Activated CD4-positive, CD25-positive, alpha-beta regulatory T cell (primary cell): Measurements from ENCODE around the gene KISS1R.

Experiments
- DNase-seq, 4 experiments: peaks; one replicate each; lab custom pipeline; 2025; lab: John Stamatoyannopoulos, UW

Gene KISS1R

GRCh38 chr19:938233-938923, 21.2 kb downstream of the KISS1R start:
- no peak for DNase-seq

GRCh38 chr19:939439-939838, 22.3 kb downstream of the KISS1R start:
- no peak for DNase-seq

GRCh38 chr19:939922-940321, 22.8 kb downstream of the KISS1R start:
- DNase-seq = no peak

GRCh38 chr19:940591-941291, 23.6 kb downstream of the KISS1R start:
- peak; percentile 36 to 63 (median 48) for DNase-seq

- no peak for DNase-seq
Observed at GRCh38 chr19:941292-942132, 24.4 kb downstream of the KISS1R start.

- DNase-seq = no peak
Observed at GRCh38 chr19:942133-942645, 25.1 kb downstream of the KISS1R start.

GRCh38 chr19:943551-944170, 26.5 kb downstream of the KISS1R start:
- no peak for DNase-seq

- no peak for DNase-seq
Observed at GRCh38 chr19:944171-944567, 27.0 kb downstream of the KISS1R start.

GRCh38 chr19:944663-945241, 27.6 kb downstream of the KISS1R start:
- no peak for DNase-seq

- DNase-seq = no peak
Observed at GRCh38 chr19:945401-946252, 28.5 kb downstream of the KISS1R start.

- no peak for DNase-seq
Observed at GRCh38 chr19:947090-947706, 30.1 kb downstream of the KISS1R start.

- DNase-seq = no peak
Observed at GRCh38 chr19:947707-948539, 30.8 kb downstream of the KISS1R start.

GRCh38 chr19:948842-949496, 31.8 kb downstream of the KISS1R start:
- no peak for DNase-seq

GRCh38 chr19:950352-951066, 33.4 kb downstream of the KISS1R start:
- DNase-seq = no peak

- DNase-seq = no peak
Observed at GRCh38 chr19:952049-952679, 35.0 kb downstream of the KISS1R start.

GRCh38 chr19:952680-953444, 35.7 kb downstream of the KISS1R start:
- DNase-seq = no peak
